Smooth muscle cell (in vitro differentiated cells): ENCODE data around the gene AKR1E2. TPM values are rescaled to one million over a fixed set of nuclear protein-coding genes. Genes with fewer than 3 reads are reported as not detected.

Source experiments
- DNase-seq: peaks from one replicate; lab custom pipeline; 2025; ENCODE audit not compliant: unreplicated experiment; lab: John Stamatoyannopoulos, UW
- H2AFZ ChIP-seq: fragments of 200-600 bp; sonication (generic); 2 replicates; pipeline ENCODE4 v1.6.0; 2016; ENCODE audit warnings: antibody characterized with exemption, low read depth, mild to moderate bottlenecking
- H3F3A ChIP-seq: fragments of 200-600 bp; sonication (generic); 2 replicates; pipeline ENCODE4 v1.6.0; 2017; ENCODE audit warnings: antibody characterized with exemption, low read depth
- H3K27ac ChIP-seq: fragments of 200-600 bp; sonication (generic); 2 replicates; pipeline ENCODE4 v1.5.1; 2016; ENCODE audit warnings: low read depth, mild to moderate bottlenecking
- H3K27me3 ChIP-seq: fragments of 200-600 bp; sonication (generic); 2 replicates; pipeline ENCODE4 v1.6.1; 2016; ENCODE audit warnings: low read depth, mild to moderate bottlenecking
- H3K36me3 ChIP-seq: fragments of 200-600 bp; sonication (generic); 2 replicates; pipeline ENCODE4 v1.5.1; 2016; ENCODE audit warnings: low read depth
- H3K4me1 ChIP-seq: fragments of 200-600 bp; sonication (generic); 2 replicates; pipeline ENCODE4 v1.5.1; 2016; ENCODE audit warnings: low read depth
- H3K4me2 ChIP-seq: fragments of 200-600 bp; sonication (generic); 2 replicates; pipeline ENCODE4 v1.6.0; 2016; ENCODE audit warnings: mild to moderate bottlenecking
- H3K4me3 ChIP-seq: fragments of 200-600 bp; sonication (generic); 2 replicates; pipeline ENCODE4 v1.5.1; 2016; ENCODE audit warnings: mild to moderate bottlenecking
- H3K79me2 ChIP-seq: fragments of 200-600 bp; sonication (generic); 2 replicates; pipeline ENCODE4 v1.6.0; 2016; ENCODE audit warnings: low read depth, mild to moderate bottlenecking
- H3K9ac ChIP-seq: fragments of 200-600 bp; sonication (generic); 2 replicates; pipeline ENCODE4 v1.6.0; 2016; ENCODE audit warnings: low read depth
- H3K9me3 ChIP-seq: fragments of 200-600 bp; sonication (generic); replicated peaks from 2 replicates; pipeline ENCODE4 v1.5.1; 2016; ENCODE audit warnings: low read depth
- H4K20me1 ChIP-seq: fragments of 200-600 bp; sonication (generic); 2 replicates; pipeline ENCODE4 v1.6.0; 2016; ENCODE audit warnings: low read depth
- CTCF ChIP-seq: fragments of 200-600 bp; sonication (generic); IDR thresholded peaks from 2 replicates; pipeline ENCODE4 v1.5.1; 2017; ENCODE audit warnings: borderline replicate concordance, mild to moderate bottlenecking, antibody characterized with exemption; ENCODE audit not compliant: insufficient read depth, poor library complexity, severe bottlenecking
- WGBS: methylation state at CpG from one replicate; pipeline ENCODE4 v1.1.7; 2016; ENCODE audit warnings: low lambda C conversion rate; 5-methylcytosine and 5-hydroxymethylcytosine counted together
- polyA plus RNA-seq: library from polyadenylated mRNA; unstranded; fragments of >200 nt; fragmentation: Nextera tagmentation; extraction: Ambion mirVana; gene quantifications from 2 replicates; pipeline ENCODE4 v1.2.1, GENCODE V29; 2016
- total RNA-seq: library from RNA; depleted of rRNA; stranded (reverse); fragments of >200 nt; gene quantifications from 2 replicates; pipeline ENCODE4 v1.2.3, GENCODE V29; 2014

AKR1E2 gene
- total and polyA plus RNA-seq, 2 experiments from 2014 or later = 3.0 to 7.2 TPM

- no peaks in the 10 kb centered on the region for H4K20me1 ChIP-seq
- no peaks in the 10 kb centered on the region for H3K27me3 ChIP-seq
- no peak for DNase-seq
- no peaks in the 10 kb centered on the region for H3K79me2 ChIP-seq
- H3K4me3 ChIP-seq = no peak overlapping the region
- no peaks in the 10 kb centered on the region for H3K36me3 ChIP-seq
- TF ChIP-seq CTCF = no peak
- H3K9me3 ChIP-seq = no peaks in the 10 kb centered on the region
- H3K4me1 ChIP-seq = no peaks in the 10 kb centered on the region
- H3F3A ChIP-seq = no peaks in the 10 kb centered on the region
- H2AFZ ChIP-seq = no peak overlapping the region
- H3K4me2 ChIP-seq = no peak overlapping the region
- no peak overlapping the region for H3K27ac ChIP-seq
- WGBS = 89% methylated on average over 4 of the region's 4 CpGs
- H3K9ac ChIP-seq = no peak overlapping the region
These were observed 19.5 kb upstream of the AKR1E2 start for GRCh38 chr10:4806534-4806933.

GRCh38 chr10:4807761-4808507 lies 18.1 kb upstream of the AKR1E2 start:
- DNase-seq = no peak
- H3K27ac ChIP-seq = peak overlapping the region; percentile 53
- TF ChIP-seq CTCF = no peak
- H3K9me3 ChIP-seq = no peaks in the 10 kb centered on the region
- no peaks in the 10 kb centered on the region for H3K4me1 ChIP-seq
- H3K79me2 ChIP-seq = no peaks in the 10 kb centered on the region
- H3K4me3 ChIP-seq = no peak overlapping the region
- H3K9ac ChIP-seq = no peak overlapping the region
- H3K4me2 ChIP-seq = no peak overlapping the region
- H3K27me3 ChIP-seq = no peaks in the 10 kb centered on the region
- H3K36me3 ChIP-seq = no peaks in the 10 kb centered on the region
- H3F3A ChIP-seq = no peaks in the 10 kb centered on the region
- no peaks in the 10 kb centered on the region for H4K20me1 ChIP-seq
- 55% methylated on average over 6 of the region's 6 CpGs for WGBS
- no peak overlapping the region for H2AFZ ChIP-seq

- WGBS = 75% methylated on average over 4 of the region's 4 CpGs
- no peak overlapping the region for H3K27ac ChIP-seq
These were observed 16.9 kb upstream of the AKR1E2 start for GRCh38 chr10:4809156-4809555.

More at GRCh38 chr10:4809156-4809555, 16.9 kb upstream of the AKR1E2 start:
- Histone ChIP-seq H3F3A (no peaks in the 10 kb centered on the region), H3K9me3 (no peaks in the 10 kb centered on the region), H3K79me2 (no peaks in the 10 kb centered on the region), H3K36me3 (no peaks in the 10 kb centered on the region), H3K4me3 (no peak overlapping the region), H3K4me1 (no peaks in the 10 kb centered on the region), H3K9ac (no peak overlapping the region), H3K4me2 (no peak overlapping the region), H4K20me1 (no peaks in the 10 kb centered on the region), H3K27me3 (no peaks in the 10 kb centered on the region), H2AFZ (peak overlapping the region; percentile 17)
- no peak for DNase-seq
- TF ChIP-seq CTCF = no peak
